ENCODE data around the gene PLCB1. TPM values are rescaled to one million over a fixed set of nuclear protein-coding genes. Genes with fewer than 3 reads are reported as not detected.
A peak's percentile ranks its signal among the peaks of the same experiment; 100 is the strongest.

The PLCB1 gene
- total and polyA plus RNA-seq, 2 donors (not counting 3 experiments of a cell fraction or from before 2014, with no cell fraction given): 10.2 to 53.4 TPM

DNA sequence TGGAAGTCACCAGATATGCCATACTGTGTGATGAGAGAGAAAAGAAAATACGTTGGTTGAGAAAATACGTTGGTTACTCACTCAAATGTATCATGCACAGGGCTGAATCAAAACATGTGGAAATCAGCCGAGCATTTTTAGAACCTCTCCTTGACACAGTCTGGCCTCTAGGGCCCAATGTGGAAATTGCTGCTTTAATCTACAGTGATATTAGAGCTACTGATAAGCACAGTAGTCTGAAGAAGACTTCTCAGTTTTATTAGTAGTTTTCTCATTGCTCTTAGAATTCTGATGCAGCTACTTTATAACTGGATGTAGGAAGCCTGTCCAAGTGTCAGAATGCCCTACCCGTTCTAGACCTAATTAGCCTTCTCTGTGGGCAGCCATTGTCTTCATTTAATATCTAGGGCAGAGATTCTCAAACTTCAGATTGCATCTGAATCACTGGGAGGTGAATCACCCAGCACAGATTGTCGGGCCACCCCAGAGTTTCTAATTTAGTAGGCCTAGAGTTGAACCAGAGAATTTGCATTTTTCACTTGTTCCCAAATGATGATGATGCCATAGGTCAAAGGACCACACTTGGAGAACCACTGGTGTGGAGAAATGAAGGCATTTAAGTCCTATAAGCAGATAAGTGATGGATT, 229.1 kb downstream of the PLCB1 start:
- H2AFZ ChIP-seq (ENCODE audit: low read depth, low read length): no peak overlapping the region
- no peaks in the 10 kb centered on the region for H3K36me3 ChIP-seq (ENCODE audit: control insufficient read depth in 2 of 2, extremely low read depth in 1 of 2, insufficient read depth in 2 of 2, low read length in 2 of 2)
- TF ChIP-seq EZH2 (IDR thresholded peaks at IDR 0.05; ENCODE audit: borderline replicate concordance, low read depth, low read length, severe bottlenecking) (no peak), JUN (IDR thresholded peaks at IDR 0.05; ENCODE audit: borderline replicate concordance, insufficient read depth, insufficient read length, low read depth) (no peak)
- no peak overlapping the region for H3K27ac ChIP-seq (ENCODE audit: insufficient read depth, low read depth, low read length)
- intact Hi-C loops (cut with micrococcal nuclease): no loop called here
- H3K79me2 ChIP-seq (ENCODE audit: control insufficient read depth, insufficient read depth, low read length): no peaks in the 10 kb centered on the region
- H3K9ac ChIP-seq (replicated peaks; ENCODE audit: extremely low read depth, insufficient read depth, low read length): no peak overlapping the region
- dilution Hi-C loops (cut with MboI; ENCODE audit: extremely low pct_ligation_motif_present, low sequenced_read_pairs): no loop called here
- H3K4me3 ChIP-seq (replicated peaks in 1 of 3; ENCODE audit: insufficient read depth in 1 of 3, low read depth in 1 of 3, low read length in 3 of 3): no peak overlapping the region
- ChIA-PET CTCF (interaction anchor here (0.8 to 1.7 kb wide), 5 partner anchors 15 to 425 kb away, joined by 3 to 5 read pairs (median 4); no protein-coding TSS in a partner anchor), POLR2A (no interaction called here)
- no peaks in the 10 kb centered on the region for H3K4me1 ChIP-seq (ENCODE audit: control insufficient read depth, extremely low read depth, insufficient read depth, low read length)
- H3K4me2 ChIP-seq (ENCODE audit: insufficient read depth, low read length): no peak overlapping the region
- FAIRE-seq (no peak), DNase-seq (ENCODE audit: low read depth, low spot score) (no peak)
- no TSS peak for BruUV-seq (replicated peaks)
- H3K9me1 ChIP-seq (replicated peaks; ENCODE audit: control insufficient read depth, extremely low read depth, insufficient read depth, low read length): no peaks in the 10 kb centered on the region
- no peaks in the 10 kb centered on the region for H3K27me3 ChIP-seq (ENCODE audit: control insufficient read depth in 2 of 2, insufficient read depth in 2 of 2, low read length in 2 of 2)
- H3K9me3 ChIP-seq (replicated peaks; ENCODE audit: control insufficient read depth, insufficient read depth, low read length): no peaks in the 10 kb centered on the region
- peaks cover 3% of the 10 kb centered on the region for H4K20me1 ChIP-seq (replicated peaks; ENCODE audit: control insufficient read depth, extremely low read depth, insufficient read depth, low read length)

DNA sequence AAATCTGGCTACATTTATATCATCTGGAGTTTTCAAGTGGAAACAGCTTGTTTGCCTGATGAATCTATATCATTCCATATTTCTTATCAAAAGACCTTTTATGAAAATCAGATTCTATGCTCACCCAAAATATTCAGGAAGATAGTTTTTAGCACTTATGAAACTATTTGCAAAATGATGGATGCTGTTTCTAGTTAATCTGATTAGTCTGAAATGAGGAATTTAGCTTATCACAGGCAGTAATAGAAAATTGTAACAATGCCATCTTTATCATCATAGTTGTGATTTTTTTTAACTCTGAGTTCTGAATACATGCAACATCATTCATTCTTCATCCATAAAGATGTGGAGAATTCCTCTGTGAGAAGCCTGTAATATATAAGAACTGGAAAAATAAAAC, 229.7 kb downstream of the PLCB1 start:
- ChIA-PET CTCF (interaction anchor here (0.8 kb wide), 1 partner anchor 181 kb away, joined by 3 read pairs; no protein-coding TSS in a partner anchor), POLR2A (no interaction called here)
- Histone ChIP-seq H4K20me1 (replicated peaks; ENCODE audit: control insufficient read depth, extremely low read depth, insufficient read depth, low read length) (peaks cover 3% of the 10 kb centered on the region), H3K36me3 (ENCODE audit: control insufficient read depth in 2 of 2, extremely low read depth in 1 of 2, insufficient read depth in 2 of 2, low read length in 2 of 2) (no peaks in the 10 kb centered on the region), H3K9me1 (replicated peaks; ENCODE audit: control insufficient read depth, extremely low read depth, insufficient read depth, low read length) (no peaks in the 10 kb centered on the region), H3K27me3 (ENCODE audit: control insufficient read depth in 2 of 2, insufficient read depth in 2 of 2, low read length in 2 of 2) (no peaks in the 10 kb centered on the region), H3K4me2 (ENCODE audit: insufficient read depth, low read length) (no peak overlapping the region), H3K79me2 (ENCODE audit: control insufficient read depth, insufficient read depth, low read length) (no peaks in the 10 kb centered on the region), H2AFZ (ENCODE audit: low read depth, low read length) (no peak overlapping the region), H3K4me3 (replicated peaks in 1 of 3; ENCODE audit: insufficient read depth in 1 of 3, low read depth in 1 of 3, low read length in 3 of 3) (no peak overlapping the region), H3K9me3 (replicated peaks; ENCODE audit: control insufficient read depth, insufficient read depth, low read length) (no peaks in the 10 kb centered on the region), H3K9ac (replicated peaks; ENCODE audit: extremely low read depth, insufficient read depth, low read length) (no peak overlapping the region), H3K4me1 (ENCODE audit: control insufficient read depth, extremely low read depth, insufficient read depth, low read length) (no peaks in the 10 kb centered on the region), H3K27ac (ENCODE audit: insufficient read depth, low read depth, low read length) (no peak overlapping the region)
- dilution Hi-C loops (cut with MboI; ENCODE audit: extremely low pct_ligation_motif_present, low sequenced_read_pairs) (no loop called here), intact Hi-C loops (cut with micrococcal nuclease) (no loop called here)
- DNase-seq (ENCODE audit: low read depth, low spot score): no peak
- peak; percentile 21 for FAIRE-seq
- BruUV-seq (replicated peaks): no TSS peak
- no peak for TF ChIP-seq FOS (IDR thresholded peaks at IDR 0.05; ENCODE audit: borderline replicate concordance, insufficient read depth, low read length)
- no peak for TF ChIP-seq GATA2 (IDR thresholded peaks at IDR 0.05; ENCODE audit: insufficient read depth, insufficient read length, low read depth, low read length)
